HEK293 (cell line): ENCODE data around the gene CD109.

Source experiments
- CTCF ChIP-seq: fragments of 450-650 bp; formaldehyde crosslinking; IDR thresholded peaks from 2 replicates; pipeline ENCODE4 v1.5.1; 2016; ENCODE audit warnings: missing biosample characterization, missing genetic modification characterization
- SALL2 ChIP-seq: fragments of 450-650 bp; formaldehyde crosslinking; IDR thresholded peaks from 2 replicates; pipeline ENCODE4 v1.5.0; 2017; ENCODE audit warnings: missing biosample characterization, mild to moderate bottlenecking, missing genetic modification characterization, borderline replicate concordance
- YY1 ChIP-seq: fragments of 450-650 bp; formaldehyde crosslinking; IDR thresholded peaks from 2 replicates; pipeline ENCODE4 v1.5.1; 2018; ENCODE audit warnings: missing biosample characterization, missing genetic modification characterization
- ZBTB6 ChIP-seq: fragments of 450-650 bp; formaldehyde crosslinking; IDR thresholded peaks from 2 replicates; pipeline ENCODE4 v1.5.1; 2017; ENCODE audit warnings: missing biosample characterization, missing genetic modification characterization
- ZNF121 ChIP-seq: fragments of 450-650 bp; formaldehyde crosslinking; IDR thresholded peaks from 2 replicates; pipeline ENCODE4 v1.5.1; 2016; ENCODE audit warnings: missing biosample characterization, missing genetic modification characterization
- ZNF266 ChIP-seq: fragments of 450-650 bp; formaldehyde crosslinking; IDR thresholded peaks from 2 replicates; pipeline ENCODE4 v1.5.1; 2016; ENCODE audit warnings: missing biosample characterization, missing genetic modification characterization, low read depth
- ZNF76 ChIP-seq: fragments of 450-650 bp; formaldehyde crosslinking; IDR thresholded peaks from 2 replicates; pipeline ENCODE4; 2016; ENCODE audit warnings: low read depth, missing biosample characterization, missing genetic modification characterization, borderline replicate concordance
- TF ChIP-seq, protein P1 (sequence below): fragments of 450-650 bp; formaldehyde crosslinking; IDR thresholded peaks from 2 replicates; pipeline ENCODE4 v1.5.1; 2016; ENCODE audit warnings: missing biosample characterization, missing genetic modification characterization

GRCh38 chr6:73706971-73707370, 11.0 kb downstream of the CD109 start:
- TF ChIP-seq CTCF (tag by site-specific recombination) (no peak), ZNF266 (tag by site-specific recombination) (no peak), ZBTB6 (tag by site-specific recombination) (no peak), SALL2 (tag by site-specific recombination) (no peak), ZNF76 (tag by site-specific recombination) (no peak), ZNF121 (tag by site-specific recombination) (no peak), YY1 (tag by site-specific recombination) (no peak)
- TF ChIP-seq, protein P1, sequence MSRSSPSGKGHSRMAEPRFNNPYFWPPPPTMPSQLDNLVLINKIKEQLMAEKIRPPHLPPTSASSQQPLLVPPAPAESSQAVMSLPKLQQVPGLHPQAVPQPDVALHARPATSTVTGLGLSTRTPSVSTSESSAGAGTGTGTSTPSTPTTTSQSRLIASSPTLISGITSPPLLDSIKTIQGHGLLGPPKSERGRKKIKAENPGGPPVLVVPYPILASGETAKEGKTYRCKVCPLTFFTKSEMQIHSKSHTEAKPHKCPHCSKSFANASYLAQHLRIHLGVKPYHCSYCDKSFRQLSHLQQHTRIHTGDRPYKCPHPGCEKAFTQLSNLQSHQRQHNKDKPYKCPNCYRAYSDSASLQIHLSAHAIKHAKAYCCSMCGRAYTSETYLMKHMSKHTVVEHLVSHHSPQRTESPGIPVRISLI (tag by site-specific recombination) = no peak
